CD4-positive, alpha-beta T cell treated with Interleukin-17A for 1 hour (primary cell): ENCODE results near the gene PPP1R14C.

Experiments used
- DNase-seq: peaks from one replicate; pipeline ENCODE4 v3.0.0-alpha.2; 2020

Gene PPP1R14C

GRCh38 chr6:150275489-150275888, 132.6 kb downstream of the PPP1R14C start:
- no peak for DNase-seq

GRCh38 chr6:150276168-150276936, 133.5 kb downstream of the PPP1R14C start:
- DNase-seq, result no peak

- no peak for DNase-seq
These were observed 134.3 kb downstream of the PPP1R14C start for GRCh38 chr6:150276937-150277742.

- DNase-seq, result no peak
These were observed 136.7 kb downstream of the PPP1R14C start for GRCh38 chr6:150279533-150279932.

GRCh38 chr6:150280703-150281102, 137.9 kb downstream of the PPP1R14C start:
- DNase-seq, result no peak

GRCh38 chr6:150281767-150282166, 138.9 kb downstream of the PPP1R14C start:
- DNase-seq, result no peak

GRCh38 chr6:150282806-150283205, 140.0 kb downstream of the PPP1R14C start:
- DNase-seq, result no peak

GRCh38 chr6:150286460-150286859, 143.6 kb downstream of the PPP1R14C start:
- DNase-seq, result no peak

- DNase-seq, result no peak
These were observed 144.1 kb downstream of the PPP1R14C start for GRCh38 chr6:150286912-150287311.

- DNase-seq, result no peak
These were observed 145.6 kb downstream of the PPP1R14C start for GRCh38 chr6:150288456-150288855.

- no peak for DNase-seq
These were observed 146.7 kb downstream of the PPP1R14C start for GRCh38 chr6:150289454-150290071.

GRCh38 chr6:150290429-150290828, 147.6 kb downstream of the PPP1R14C start:
- no peak for DNase-seq

- no peak for DNase-seq
These were observed 149.3 kb downstream of the PPP1R14C start for GRCh38 chr6:150291968-150292710.

GRCh38 chr6:150293019-150293418, 150.2 kb downstream of the PPP1R14C start:
- no peak for DNase-seq

- no peak for DNase-seq
These were observed 150.8 kb downstream of the PPP1R14C start for GRCh38 chr6:150293423-150294173.

GRCh38 chr6:150296890-150297289, 154.0 kb downstream of the PPP1R14C start:
- DNase-seq, result no peak

GRCh38 chr6:150297327-150298029, 154.6 kb downstream of the PPP1R14C start:
- DNase-seq, result no peak

GRCh38 chr6:150298030-150298380, 155.2 kb downstream of the PPP1R14C start:
- DNase-seq, result no peak

- no peak for DNase-seq
These were observed 155.8 kb downstream of the PPP1R14C start for GRCh38 chr6:150298676-150299075.
